Mucosa of rectum (tissue), 2 donors: ENCODE results near the gene MRPL44.

Experiments
- H3K27ac ChIP-seq, 2 donors: one replicate each; pipeline ENCODE4 v1.7.0; 2013; ENCODE audit warnings: inconsistent platforms in 2 of 2, low read depth in 2 of 2, low read length in 2 of 2
- H3K27me3 ChIP-seq, 2 donors: one replicate each; pipeline ENCODE4 v1.7.0; 2013; ENCODE audit warnings: low read length in 2 of 2; ENCODE audit not compliant: control insufficient read depth in 2 of 2, insufficient read depth in 2 of 2
- H3K36me3 ChIP-seq, 2 donors: one replicate each; pipeline ENCODE4 v1.7.0; 2013; ENCODE audit warnings: low read length in 2 of 2; ENCODE audit not compliant: control insufficient read depth in 2 of 2, insufficient read depth in 2 of 2
- H3K4me1 ChIP-seq, 2 donors: one replicate each; pipeline ENCODE4 v1.7.0; 2013; ENCODE audit warnings: low read length in 2 of 2, mild to moderate bottlenecking in 1 of 2; ENCODE audit not compliant: control insufficient read depth in 2 of 2, insufficient read depth in 2 of 2
- H3K4me3 ChIP-seq, 2 donors: one replicate each; pipeline ENCODE4 v1.7.0; 2013; ENCODE audit warnings: low read length in 2 of 2
- H3K9ac ChIP-seq, 2 donors: one replicate each; pipeline ENCODE4 v1.7.0; 2013; ENCODE audit warnings: low read length in 2 of 2, low read depth in 1 of 2, mild to moderate bottlenecking in 1 of 2
- H3K9me3 ChIP-seq, 2 donors: one replicate each; pipeline ENCODE4 v1.7.0; 2013; ENCODE audit warnings: low read length in 2 of 2; ENCODE audit not compliant: control insufficient read depth in 2 of 2
- donor health status: healthy.
- donor health status: Normal muscosa, but diverticular disease.

MRPL44 gene

DNA sequence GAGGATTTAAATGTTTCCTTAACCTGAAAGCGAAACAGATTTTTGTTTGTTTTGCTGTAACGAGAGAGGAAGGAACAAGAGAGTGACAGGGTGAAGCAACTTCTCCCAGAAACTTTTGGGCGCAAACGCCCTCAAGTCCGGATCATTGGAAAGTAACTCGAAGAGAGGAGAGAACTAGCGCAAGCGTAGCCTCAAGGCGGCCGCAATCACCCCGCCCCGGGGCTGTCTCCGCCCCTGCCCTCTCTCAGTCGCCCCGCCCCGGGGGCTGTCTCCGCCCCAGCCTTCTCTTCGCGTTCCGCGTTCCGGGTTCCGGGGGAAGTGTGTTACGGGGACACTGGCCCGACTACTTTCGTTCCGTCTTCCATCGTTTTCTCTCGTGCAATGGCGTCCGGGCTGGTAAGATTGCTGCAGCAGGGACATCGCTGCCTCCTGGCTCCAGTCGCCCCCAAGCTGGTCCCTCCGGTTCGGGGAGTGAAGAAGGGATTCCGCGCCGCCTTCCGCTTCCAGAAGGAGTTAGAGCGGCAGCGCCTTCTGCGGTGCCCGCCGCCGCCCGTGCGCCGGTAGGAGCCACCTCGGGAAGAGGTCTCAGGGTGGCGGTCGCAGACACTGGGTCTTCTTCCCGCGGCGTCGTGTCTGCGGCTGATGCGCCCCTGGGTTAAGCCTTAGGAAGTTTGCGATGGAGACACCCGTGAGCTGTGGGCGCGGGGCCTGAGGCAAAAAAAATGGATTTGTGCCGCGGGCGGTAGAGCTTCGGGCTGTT, at the start of gene MRPL44:
Gene MRPL44 (plus strand): TSS at position 372 of the 760 bp plus-strand sequence. CDS start 10 bp downstream, at position 382.
- Histone ChIP-seq H3K4me3 (peak within 1 kb of the TSS; percentile 77 to 90), H3K36me3 (peaks cover 7 to 11% of the 10 kb centered on the region in 2 donors), H3K27me3 (no peaks in the 10 kb centered on the region), H3K9ac (peak within 1 kb of the TSS; percentile 86 to 94), H3K4me1 (peaks cover 22 to 23% of the 10 kb centered on the region in 2 donors), H3K27ac (peak within 1 kb of the TSS; percentile 53 to 72), H3K9me3 (no peaks in the 10 kb centered on the region)

- H3K9ac ChIP-seq, result no peak overlapping the region
- H3K27ac ChIP-seq, result no peak overlapping the region
- H3K36me3 ChIP-seq, result peaks cover 13 to 16% of the 10 kb centered on the region in 2 donors
- H3K27me3 ChIP-seq, result no peaks in the 10 kb centered on the region
- no peaks in the 10 kb centered on the region for H3K9me3 ChIP-seq
- peaks cover 0 to 12% of the 10 kb centered on the region in 2 donors for H3K4me1 ChIP-seq
- H3K4me3 ChIP-seq, result no peak overlapping the region
These were observed 48.8 kb upstream of the MRPL44 start for GRCh38 chr2:223908304-223908998.

GRCh38 chr2:223909001-223909741, 48.1 kb upstream of the MRPL44 start:
- no peaks in the 10 kb centered on the region for H3K9me3 ChIP-seq
- peaks cover 0 to 12% of the 10 kb centered on the region in 2 donors for H3K4me1 ChIP-seq
- no peak overlapping the region for H3K9ac ChIP-seq
- no peak overlapping the region for H3K27ac ChIP-seq
- H3K4me3 ChIP-seq, result no peak overlapping the region
- peaks cover 13 to 16% of the 10 kb centered on the region in 2 donors for H3K36me3 ChIP-seq
- H3K27me3 ChIP-seq, result no peaks in the 10 kb centered on the region

DNA sequence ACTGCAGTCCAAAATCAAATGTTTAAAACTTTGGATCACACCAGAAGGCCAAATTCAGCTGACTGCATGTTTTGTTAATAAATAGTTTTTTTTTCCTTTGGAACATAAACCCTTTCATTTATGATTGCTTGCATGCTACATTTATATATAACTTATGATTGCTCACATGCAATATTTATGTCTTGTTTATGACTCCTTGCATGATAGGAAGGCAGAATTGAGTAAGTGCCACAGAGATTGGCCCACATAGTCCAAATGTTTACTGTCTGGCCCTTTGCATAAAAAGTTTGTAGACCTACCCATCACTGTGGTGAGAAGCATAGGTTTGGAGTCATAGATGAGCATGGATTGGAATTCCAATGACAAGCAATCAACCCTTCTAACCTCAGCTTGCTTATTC, 42.9 kb upstream of the MRPL44 start:
- H3K4me1 ChIP-seq, result no peaks in the 10 kb centered on the region
- H3K27me3 ChIP-seq, result no peaks in the 10 kb centered on the region
- no peaks in the 10 kb centered on the region for H3K9me3 ChIP-seq
- peaks cover 7 to 8% of the 10 kb centered on the region in 2 donors for H3K36me3 ChIP-seq
- H3K9ac ChIP-seq, result no peak overlapping the region
- H3K4me3 ChIP-seq, result no peak overlapping the region
- no peak overlapping the region for H3K27ac ChIP-seq

DNA sequence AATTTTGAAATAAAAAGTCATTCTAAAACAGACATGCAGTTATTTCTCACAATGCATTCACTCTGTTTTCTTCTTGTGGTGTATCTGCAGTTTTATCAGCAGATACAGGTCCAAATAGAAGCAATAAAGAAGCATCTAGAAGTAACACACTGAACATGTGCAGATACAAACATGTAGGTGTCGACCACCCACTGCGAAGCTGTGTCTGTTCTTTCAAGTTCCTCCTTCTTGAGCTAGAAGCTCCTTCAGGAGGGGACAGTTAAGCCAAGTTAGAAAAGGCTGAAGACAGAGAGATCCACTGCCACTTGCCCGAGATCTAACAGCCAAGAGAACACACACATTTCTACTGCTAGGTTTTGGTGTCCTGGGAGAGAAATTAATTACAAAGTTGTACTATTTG, 42.2 kb upstream of the MRPL44 start:
- no peaks in the 10 kb centered on the region for H3K9me3 ChIP-seq
- no peak overlapping the region for H3K27ac ChIP-seq
- H3K4me3 ChIP-seq, result no peak overlapping the region
- no peak overlapping the region for H3K9ac ChIP-seq
- H3K27me3 ChIP-seq, result no peaks in the 10 kb centered on the region
- H3K36me3 ChIP-seq, result peaks cover 7 to 8% of the 10 kb centered on the region in 2 donors
- no peaks in the 10 kb centered on the region for H3K4me1 ChIP-seq

DNA sequence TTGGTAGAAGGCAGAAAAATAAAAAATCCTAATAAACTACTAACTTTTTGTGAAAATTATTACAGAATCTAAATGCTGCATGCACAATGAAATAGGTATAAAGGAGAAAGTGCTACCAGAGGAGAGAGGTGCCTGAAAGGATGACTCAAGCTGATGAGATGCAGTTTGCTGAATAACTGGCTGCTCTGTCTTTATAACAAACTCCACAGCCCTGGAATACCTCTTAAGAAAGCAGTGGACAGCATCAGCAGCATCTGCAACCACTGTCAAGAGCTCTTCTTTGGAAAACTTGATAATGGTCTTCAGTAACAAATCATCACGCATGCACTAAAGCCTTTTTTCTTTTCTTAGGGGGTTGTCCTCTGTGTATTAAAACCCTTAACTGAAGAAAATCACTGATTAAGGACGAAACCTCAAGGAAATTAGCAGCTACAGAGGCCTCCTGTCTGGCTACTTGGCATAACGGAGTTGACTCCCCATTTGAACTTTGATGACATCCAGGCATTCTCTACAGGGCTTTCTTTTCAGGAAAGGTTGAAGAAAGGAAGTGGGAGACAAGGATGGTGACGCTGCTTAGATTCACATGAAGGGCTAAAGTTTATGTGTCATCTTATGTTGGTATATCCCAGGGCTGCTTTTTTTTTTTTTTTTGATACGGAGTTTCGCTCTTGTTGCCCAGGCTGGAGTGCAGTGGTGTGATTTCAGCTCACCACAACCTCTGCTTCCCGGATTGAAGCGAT, 40.9 kb upstream of the MRPL44 start:
- no peak overlapping the region for H3K27ac ChIP-seq
- H3K27me3 ChIP-seq, result no peaks in the 10 kb centered on the region
- H3K4me1 ChIP-seq, result no peaks in the 10 kb centered on the region
- H3K9ac ChIP-seq, result no peak overlapping the region
- H3K4me3 ChIP-seq, result no peak overlapping the region
- peaks cover 7 to 8% of the 10 kb centered on the region in 2 donors for H3K36me3 ChIP-seq
- no peaks in the 10 kb centered on the region for H3K9me3 ChIP-seq

DNA sequence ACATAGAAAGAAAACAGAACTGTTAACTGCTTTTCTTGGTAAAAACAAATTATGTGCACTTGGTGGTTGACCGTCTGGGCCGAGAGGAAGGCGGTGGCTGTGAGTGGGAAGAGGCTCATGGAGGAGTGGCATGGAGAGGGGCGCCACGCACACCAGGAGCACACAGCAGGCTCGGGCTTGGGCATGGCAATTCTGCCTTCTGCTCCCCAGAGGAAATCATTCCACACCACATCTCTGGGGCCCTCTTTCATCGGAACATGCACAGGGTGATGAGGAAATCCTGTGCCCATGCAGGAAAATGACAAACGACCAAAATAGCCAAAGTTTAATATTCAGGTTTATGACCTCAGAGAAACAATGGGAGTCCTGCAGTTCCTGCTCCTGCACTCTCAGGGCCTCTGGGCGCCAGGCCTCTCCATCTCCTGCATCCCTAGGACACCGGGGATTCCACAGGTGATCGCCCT, 38.6 kb upstream of the MRPL44 start:
- H3K27ac ChIP-seq, result no peak overlapping the region
- H3K9me3 ChIP-seq, result no peaks in the 10 kb centered on the region
- no peak overlapping the region for H3K9ac ChIP-seq
- H3K27me3 ChIP-seq, result no peaks in the 10 kb centered on the region
- H3K4me3 ChIP-seq, result no peak overlapping the region
- no peaks in the 10 kb centered on the region for H3K4me1 ChIP-seq
- H3K36me3 ChIP-seq, result peaks cover 4 to 7% of the 10 kb centered on the region in 2 donors

DNA sequence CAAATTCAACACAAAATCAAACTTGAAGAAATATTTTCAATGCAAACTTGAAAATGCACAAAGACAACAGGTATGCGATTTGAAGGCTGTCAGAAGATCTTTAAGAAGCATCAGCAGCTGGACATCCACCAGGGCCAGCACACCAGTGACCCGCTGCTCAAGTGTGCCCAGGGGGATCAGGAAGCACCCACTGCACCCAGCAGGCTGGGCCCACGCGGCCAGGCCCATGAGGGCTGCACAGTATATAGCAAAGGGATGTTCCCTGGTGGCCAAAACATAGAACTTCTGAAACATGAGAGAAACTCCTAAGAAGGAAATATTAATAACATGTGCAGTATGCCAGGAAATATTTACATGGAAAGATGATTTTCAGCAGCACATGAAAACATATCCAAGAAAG, 37.2 kb upstream of the MRPL44 start:
- no peaks in the 10 kb centered on the region for H3K4me1 ChIP-seq
- H3K27me3 ChIP-seq, result no peaks in the 10 kb centered on the region
- H3K9me3 ChIP-seq, result no peaks in the 10 kb centered on the region
- no peak overlapping the region for H3K9ac ChIP-seq
- peaks cover 4 to 7% of the 10 kb centered on the region in 2 donors for H3K36me3 ChIP-seq
- H3K27ac ChIP-seq, result no peak overlapping the region
- no peak overlapping the region for H3K4me3 ChIP-seq

DNA sequence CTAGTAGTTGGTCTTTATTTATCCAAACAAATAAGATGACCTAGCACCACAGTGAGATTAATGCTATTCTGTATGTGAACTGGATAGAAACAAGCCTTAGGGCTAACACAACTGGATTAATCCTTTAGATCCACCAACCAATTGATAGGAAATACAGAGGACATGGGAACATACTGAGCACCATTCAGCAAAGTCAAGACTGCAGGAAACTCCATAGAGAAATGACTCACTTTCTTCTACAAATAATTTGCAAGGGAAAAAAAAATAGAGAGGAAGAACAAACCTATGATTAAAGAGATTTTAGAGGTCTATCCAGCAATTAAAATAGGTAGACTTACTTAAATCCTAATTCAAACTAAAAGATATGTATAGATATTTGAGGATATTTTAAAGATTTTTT, 36.1 kb upstream of the MRPL44 start:
- Histone ChIP-seq H3K27me3 (no peaks in the 10 kb centered on the region), H3K27ac (no peak overlapping the region), H3K36me3 (peaks cover 2 to 6% of the 10 kb centered on the region in 2 donors), H3K9me3 (no peaks in the 10 kb centered on the region), H3K9ac (no peak overlapping the region), H3K4me1 (no peaks in the 10 kb centered on the region), H3K4me3 (no peak overlapping the region)
